ENCODE data around the gene RPA1.
"Not testable (repeated sequence)": the region's sequence is repeated elsewhere in the genome, so short reads cannot be mapped to it uniquely, and the experiment has no call there.

- not testable (repeated sequence) for TF ChIP-seq SIN3A (conservative IDR thresholded peaks at IDR 0.05 in 1 of 2, IDR thresholded peaks at IDR 0.05 in 1 of 2; ENCODE audit: low read depth in 1 of 2, low read length in 2 of 2); SP1 (IDR thresholded peaks at IDR 0.05; ENCODE audit: low read depth, low read length); RXRA (IDR thresholded peaks at IDR 0.05; ENCODE audit: insufficient read depth, low read depth, low read length); YY1 (IDR thresholded peaks at IDR 0.05; ENCODE audit: low read depth, low read length); HDAC6 (IDR thresholded peaks at IDR 0.05; ENCODE audit: low read depth, low read length)
- TF ChIP-seq, protein P1, sequence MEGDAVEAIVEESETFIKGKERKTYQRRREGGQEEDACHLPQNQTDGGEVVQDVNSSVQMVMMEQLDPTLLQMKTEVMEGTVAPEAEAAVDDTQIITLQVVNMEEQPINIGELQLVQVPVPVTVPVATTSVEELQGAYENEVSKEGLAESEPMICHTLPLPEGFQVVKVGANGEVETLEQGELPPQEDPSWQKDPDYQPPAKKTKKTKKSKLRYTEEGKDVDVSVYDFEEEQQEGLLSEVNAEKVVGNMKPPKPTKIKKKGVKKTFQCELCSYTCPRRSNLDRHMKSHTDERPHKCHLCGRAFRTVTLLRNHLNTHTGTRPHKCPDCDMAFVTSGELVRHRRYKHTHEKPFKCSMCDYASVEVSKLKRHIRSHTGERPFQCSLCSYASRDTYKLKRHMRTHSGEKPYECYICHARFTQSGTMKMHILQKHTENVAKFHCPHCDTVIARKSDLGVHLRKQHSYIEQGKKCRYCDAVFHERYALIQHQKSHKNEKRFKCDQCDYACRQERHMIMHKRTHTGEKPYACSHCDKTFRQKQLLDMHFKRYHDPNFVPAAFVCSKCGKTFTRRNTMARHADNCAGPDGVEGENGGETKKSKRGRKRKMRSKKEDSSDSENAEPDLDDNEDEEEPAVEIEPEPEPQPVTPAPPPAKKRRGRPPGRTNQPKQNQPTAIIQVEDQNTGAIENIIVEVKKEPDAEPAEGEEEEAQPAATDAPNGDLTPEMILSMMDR (IDR thresholded peaks at IDR 0.05; ENCODE audit: control extremely low read depth in 1 of 3, insufficient read depth in 1 of 3, low read depth in 1 of 3, low read length in 3 of 3): not testable (repeated sequence)
Observed at GRCh38 chr17:1809815-1810214, 20.0 kb upstream of the RPA1 start.

Measured in H1 (cell line).